Stimulated activated naive CD8-positive, alpha-beta T cell treated with anti-CD3 and anti-CD28 coated beads, Interleukin-15, Interleukin-2, amounts not matched to agents 100 U/mL and 50 U/mL, for 24 hours (primary cell): Measurements from ENCODE around the gene RARB.

Source experiments
- ATAC-seq: fragments of 150-1000 bp; cut with Tn5 transposase; one replicate; pipeline ENCODE4 v1.10.0; 2021
- DNase-seq: peaks from one replicate; pipeline ENCODE4 v3.0.0; 2021

The RARB gene

GRCh38 chr3:25578059-25578458, 150.0 kb downstream of the RARB start:
- DNase-seq (no peak), ATAC-seq (no peak)

GRCh38 chr3:25580534-25580933, 152.5 kb downstream of the RARB start:
- ATAC-seq, result no peak
- DNase-seq, result no peak

DNA sequence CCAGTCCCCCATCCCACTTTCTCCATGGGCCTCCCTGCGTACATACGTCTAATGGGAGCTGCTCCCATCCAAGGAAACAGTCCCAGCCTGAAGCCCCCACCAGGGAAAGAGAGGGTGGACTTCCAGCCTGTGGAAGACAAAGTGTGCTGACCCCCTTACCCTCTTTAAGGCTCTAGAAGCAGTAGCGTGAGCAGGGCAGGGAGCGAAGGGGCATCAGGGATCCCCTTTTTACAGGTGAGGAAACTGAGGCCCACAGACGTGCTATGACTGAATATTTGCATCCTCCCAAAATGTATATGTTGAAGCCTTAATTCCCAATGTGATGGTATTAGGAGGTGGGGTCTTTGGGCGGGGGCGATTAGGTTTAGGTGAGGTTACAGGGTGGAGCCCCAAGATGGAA, 153.3 kb downstream of the RARB start:
- DNase-seq, result no peak
- ATAC-seq, result no peak

GRCh38 chr3:25581823-25582222, 153.8 kb downstream of the RARB start:
- ATAC-seq (no peak), DNase-seq (no peak)

DNA sequence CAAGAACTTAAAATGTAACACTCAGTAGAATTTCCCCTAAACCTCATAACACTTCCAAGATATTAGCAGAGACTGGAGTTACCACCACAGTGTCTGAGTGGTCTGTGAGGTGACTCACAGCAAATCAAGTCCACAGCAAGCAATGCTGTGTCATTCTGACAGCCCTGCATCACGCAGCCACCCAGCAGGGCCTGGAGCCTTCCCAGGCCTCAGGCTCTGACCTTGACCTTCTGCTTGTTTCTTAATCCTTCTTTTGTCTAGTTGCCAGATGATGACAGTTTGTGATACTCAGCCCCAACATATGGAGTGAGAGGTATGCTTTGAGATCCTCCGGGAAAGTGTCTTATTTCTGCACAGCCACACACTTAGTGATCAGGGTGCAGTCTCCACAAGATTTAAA, 154.2 kb downstream of the RARB start:
- ATAC-seq (peak; percentile 42), DNase-seq (no peak)

DNA sequence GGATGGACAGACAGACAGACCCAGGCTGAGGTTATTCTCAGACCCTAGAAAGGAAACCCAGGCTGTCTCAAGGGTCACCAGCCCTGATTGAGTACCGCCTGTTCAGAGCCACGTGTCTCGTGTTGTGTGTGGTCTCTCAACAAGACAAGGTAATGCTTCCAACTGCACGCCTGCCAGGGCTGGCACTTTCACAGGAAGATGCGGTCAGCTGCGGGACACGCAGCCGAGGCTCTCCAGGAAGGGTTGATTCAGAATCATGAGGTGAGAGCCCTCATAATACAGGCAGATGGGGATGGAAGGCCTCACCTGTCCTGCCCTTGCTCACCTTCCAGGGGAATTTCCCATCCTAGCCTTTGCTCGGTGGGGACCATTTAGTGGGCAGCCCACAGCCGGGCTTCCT, 155.3 kb downstream of the RARB start:
- no peak for ATAC-seq

GRCh38 chr3:25584011-25584789, 156.1 kb downstream of the RARB start:
- no peak for ATAC-seq
- DNase-seq, result no peak

More for the DNA sequence above, 155.3 kb downstream of the RARB start:
- no peak for DNase-seq

DNA sequence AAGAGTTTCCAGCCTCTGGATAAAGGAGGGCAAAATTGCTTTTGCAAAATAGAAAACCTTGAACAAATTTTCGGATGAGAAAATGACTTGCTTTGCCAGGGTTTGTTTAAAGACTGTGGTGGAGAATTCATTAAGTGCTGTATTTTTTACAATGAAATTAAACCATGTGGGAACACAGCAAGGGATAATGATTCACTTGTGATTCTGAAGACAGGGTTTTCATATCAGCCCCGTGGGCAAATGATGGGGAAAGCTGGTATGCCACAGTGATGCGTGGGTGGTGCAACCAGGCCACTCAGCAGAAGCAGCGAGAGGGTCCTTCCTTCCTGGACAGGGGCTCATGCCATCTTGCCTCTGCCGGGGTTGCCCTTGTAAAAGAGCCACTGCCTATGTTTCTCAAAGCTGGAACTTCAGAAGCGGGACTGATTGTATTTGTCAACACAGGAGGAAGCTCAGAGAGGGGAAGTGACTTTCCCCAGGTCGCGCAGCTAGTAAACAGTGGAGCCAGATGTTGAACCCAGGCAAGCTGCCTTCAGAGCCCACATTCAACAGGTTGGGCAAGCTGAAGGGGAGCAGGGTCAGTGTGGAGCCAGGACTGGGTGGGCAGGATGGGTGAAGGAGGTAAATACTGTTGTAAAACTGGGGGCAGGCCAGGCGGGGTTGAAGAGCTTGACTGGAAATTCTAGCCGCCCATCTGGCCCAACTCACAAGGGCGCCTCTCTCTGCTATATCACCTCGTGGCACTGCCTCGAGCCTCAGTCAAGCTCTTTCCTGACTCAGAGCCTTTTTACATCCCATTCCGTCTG, 157.5 kb downstream of the RARB start:
- DNase-seq, result no peak
- ATAC-seq, result no peak

DNA sequence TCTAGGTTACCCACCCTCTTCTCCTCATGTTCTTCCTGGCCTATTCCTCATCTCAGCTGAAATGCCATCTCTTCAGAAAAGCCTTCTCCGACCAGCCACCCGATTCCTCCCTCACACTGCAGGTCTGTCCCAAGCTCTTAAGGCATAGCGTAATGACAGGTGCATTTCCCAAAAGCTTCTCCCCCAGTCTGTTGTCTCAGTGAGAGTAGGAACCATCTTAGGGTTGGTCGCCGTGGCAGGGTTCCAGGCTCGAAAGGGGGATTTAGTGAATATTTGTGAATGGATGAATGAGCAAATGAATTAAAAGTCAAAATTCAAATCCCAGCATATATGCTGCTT, 158.1 kb downstream of the RARB start:
- ATAC-seq, result no peak
- no peak for DNase-seq

GRCh38 chr3:25586553-25586952, 158.5 kb downstream of the RARB start:
- ATAC-seq, result no peak

GRCh38 chr3:25587094-25587493, 159.0 kb downstream of the RARB start:
- DNase-seq (no peak), ATAC-seq (no peak)

More at GRCh38 chr3:25586553-25586952, 158.5 kb downstream of the RARB start:
- DNase-seq, result no peak

DNA sequence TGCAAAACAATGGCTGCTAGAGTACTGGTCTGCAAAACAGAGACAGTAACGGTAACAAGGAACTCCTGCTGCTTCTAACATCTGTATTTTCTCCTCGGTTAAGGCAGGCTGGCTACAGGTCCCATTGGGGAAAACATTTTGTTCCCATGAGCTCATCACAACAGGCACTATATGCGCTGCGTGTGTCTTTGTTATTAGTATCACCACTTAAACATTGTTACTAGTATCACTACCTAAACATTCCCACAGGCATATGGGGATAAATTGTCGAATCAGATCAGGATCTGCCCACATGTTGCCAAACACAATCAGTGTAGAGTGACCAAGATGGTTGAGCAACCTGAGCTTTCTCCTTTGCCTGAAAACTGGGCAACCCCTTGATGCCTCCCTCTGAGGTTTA, 159.5 kb downstream of the RARB start:
- DNase-seq, result no peak
- ATAC-seq, result no peak

GRCh38 chr3:25587975-25588374, 159.9 kb downstream of the RARB start:
- DNase-seq (no peak), ATAC-seq (no peak)

DNA sequence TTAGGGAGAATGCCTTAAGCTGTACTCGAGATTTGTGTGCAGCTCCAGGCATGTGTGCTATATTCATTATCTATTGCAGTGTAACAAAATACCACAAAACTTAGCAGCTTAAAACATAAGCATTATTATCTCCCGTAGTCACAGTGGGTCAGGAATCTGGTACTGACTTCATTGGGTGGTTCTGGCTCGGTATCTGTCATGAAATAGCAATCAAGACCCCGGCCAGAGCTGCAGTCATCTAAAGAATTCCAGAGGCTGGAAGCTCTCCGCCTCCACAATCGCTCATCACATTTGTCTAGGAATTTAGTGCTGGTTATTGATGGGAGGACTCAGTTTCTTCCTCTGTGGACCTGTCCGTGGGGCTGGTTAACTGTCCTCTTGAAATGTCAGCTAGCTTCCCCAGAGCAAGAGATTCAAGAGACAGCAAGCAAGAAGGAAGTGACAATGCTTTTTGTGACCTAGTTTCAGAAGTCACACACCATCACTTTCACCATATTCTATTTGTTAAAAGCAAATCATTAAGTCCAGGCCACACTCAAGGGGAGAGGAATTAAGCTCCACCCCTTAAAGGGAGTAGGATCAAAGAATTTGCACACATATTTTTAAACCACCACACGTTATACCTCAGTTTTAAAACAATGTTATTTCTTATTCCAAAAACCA, 160.5 kb downstream of the RARB start:
- DNase-seq, result no peak
- no peak for ATAC-seq

DNA sequence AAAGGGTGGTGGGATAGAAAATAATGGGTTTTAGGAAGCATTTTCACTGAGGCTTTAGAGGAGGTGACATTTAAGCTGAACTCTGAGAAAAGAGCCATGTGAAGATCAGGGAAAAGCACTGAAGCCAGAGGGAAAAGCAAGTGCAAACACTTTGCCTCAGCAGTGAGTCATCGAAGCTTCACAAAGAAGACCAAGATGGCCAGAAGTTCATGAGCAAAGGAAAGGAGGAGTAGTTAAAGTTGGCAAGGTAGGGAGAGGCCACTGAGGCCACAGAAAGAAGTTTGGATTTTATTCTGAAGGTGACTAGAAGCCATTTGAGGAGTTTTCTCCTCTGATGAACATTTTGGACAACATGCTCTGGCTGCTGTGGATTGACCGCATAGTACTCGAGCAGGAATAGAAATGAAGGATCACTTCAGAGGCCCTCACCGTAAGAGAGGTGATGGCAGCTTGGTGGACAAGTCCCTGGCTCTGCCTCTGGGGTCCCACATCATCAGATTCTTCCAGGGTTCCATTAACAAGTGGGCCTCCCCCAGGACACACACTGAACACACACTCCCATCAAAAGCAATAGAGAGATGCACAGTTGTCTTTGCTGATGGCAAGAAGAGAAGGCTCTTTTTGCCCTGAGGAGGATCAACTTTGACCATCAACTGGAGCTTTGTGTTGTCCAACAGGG, 161.2 kb downstream of the RARB start:
- DNase-seq, result no peak
- no peak for ATAC-seq

GRCh38 chr3:25589783-25590258, 161.8 kb downstream of the RARB start:
- no peak for ATAC-seq
- no peak for DNase-seq

- ATAC-seq (peak; percentile 72), DNase-seq (peak; percentile 19)
Observed at GRCh38 chr3:25592510-25592968, 164.5 kb downstream of the RARB start.

DNA sequence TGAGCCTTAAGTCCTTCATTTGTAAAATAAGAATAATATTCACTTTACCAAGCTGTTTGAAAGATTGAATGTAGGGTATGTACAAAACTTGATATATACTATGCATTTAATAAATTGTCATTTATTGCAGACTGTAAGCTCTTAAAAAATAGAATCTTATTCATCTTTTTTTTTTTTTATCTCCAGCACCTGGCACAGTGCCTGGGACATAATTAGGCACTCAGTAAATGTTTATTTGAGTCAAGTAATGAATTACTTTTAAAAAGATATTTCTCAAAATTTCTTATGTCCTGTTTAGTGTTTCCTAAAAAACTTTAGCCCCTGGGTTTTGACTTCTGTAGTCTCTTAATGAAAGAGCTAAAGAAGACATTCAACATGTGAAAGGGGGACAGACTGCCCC, 164.9 kb downstream of the RARB start:
- DNase-seq (no peak), ATAC-seq (no peak)

- DNase-seq (no peak), ATAC-seq (no peak)
Observed at GRCh38 chr3:25594007-25594502, 166.0 kb downstream of the RARB start.

- DNase-seq, result no peak
- no peak for ATAC-seq
Observed at GRCh38 chr3:25597535-25598101, 169.6 kb downstream of the RARB start.

GRCh38 chr3:25603703-25604102, 175.6 kb downstream of the RARB start:
- DNase-seq (no peak), ATAC-seq (peak; percentile 14)
